HEK293T (cell line): ENCODE results near the gene GAS2L1.

Experiments used
- ARNT ChIP-seq: fragments of 450-650 bp; IDR thresholded peaks from 2 replicates; pipeline ENCODE4 v1.6.1; 2017; ENCODE audit warnings: mild to moderate bottlenecking
- ELF4 ChIP-seq: fragments of 450-650 bp; IDR thresholded peaks from 2 replicates; pipeline ENCODE4 v1.6.1; 2017; ENCODE audit warnings: antibody characterized with exemption
- FOXA1 ChIP-seq: fragments of 450-650 bp; IDR thresholded peaks from 2 replicates; pipeline ENCODE4 v1.6.1; 2016; ENCODE audit warnings: mild to moderate bottlenecking
- FOXM1 ChIP-seq: fragments of 450-650 bp; IDR thresholded peaks from 2 replicates; pipeline ENCODE4 v1.6.1; 2017; ENCODE audit warnings: mild to moderate bottlenecking, borderline replicate concordance
- LEF1 ChIP-seq: fragments of 450-650 bp; IDR thresholded peaks from 2 replicates; pipeline ENCODE4 v1.6.1; 2017; ENCODE audit warnings: mild to moderate bottlenecking, borderline replicate concordance
- SP1 ChIP-seq: fragments of 450-650 bp; IDR thresholded peaks from 2 replicates; pipeline ENCODE4 v1.6.1; 2017
- TARDBP ChIP-seq: fragments of 450-650 bp; IDR thresholded peaks from 2 replicates; pipeline ENCODE4 v1.6.1; 2016

DNA sequence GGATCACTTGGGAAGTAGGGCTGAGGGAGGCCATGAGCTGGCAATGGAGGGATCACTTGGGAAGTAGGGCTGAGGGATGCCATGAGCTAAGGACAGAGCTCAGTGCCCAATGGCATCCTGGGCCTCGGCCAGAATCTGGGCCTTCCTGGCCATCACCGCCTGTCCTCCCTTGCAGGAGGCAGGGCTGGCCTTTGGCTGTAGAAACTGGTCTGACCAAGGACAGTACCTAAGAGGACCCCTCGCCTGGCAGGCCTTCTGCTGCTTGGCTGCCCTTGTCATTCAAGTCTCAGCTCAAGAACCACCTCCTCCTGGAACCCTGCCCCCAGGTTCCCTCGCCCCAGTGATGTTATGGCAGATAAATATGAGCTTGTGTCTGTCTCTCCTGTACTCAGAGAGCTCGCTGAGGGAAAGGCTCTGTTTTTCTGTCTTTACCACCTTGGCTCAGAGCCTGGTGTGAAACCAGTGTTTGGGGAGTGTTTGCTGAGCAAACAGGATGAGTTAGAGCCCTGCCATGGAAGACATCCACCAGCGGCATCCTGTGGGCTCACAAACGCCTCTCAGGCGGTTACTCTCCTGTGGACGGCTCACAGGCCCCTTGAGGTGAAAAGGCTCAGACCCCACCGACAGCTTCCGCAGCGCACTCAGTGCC, 28.4 kb downstream of the GAS2L1 start:
- TF ChIP-seq FOXA1 (no peak), ARNT (no peak), SP1 (no peak), LEF1 (no peak), TARDBP (no peak), FOXM1 (no peak), ELF4 (no peak)
